ENCODE measurements around the gene DNAH8.

Gene DNAH8

GRCh38 chr6:38974389-38975151 lies 259.5 kb downstream of the DNAH8 start:
- ChIA-PET POLR2A (no interaction called here), CTCF (interaction anchor here (1.3 to 2.8 kb wide), 6 partner anchors 15 to 336 kb away, joined by 3 to 11 read pairs (median 4); no protein-coding TSS in a partner anchor)
- no peak for TF ChIP-seq CTCF (IDR thresholded peaks at IDR 0.05; ENCODE audit: control extremely low read depth, extremely low read depth, low read depth, missing control alignments)
- DNase-seq (ENCODE audit: extremely low spot score), result no peak

GRCh38 chr6:38975621-38976049 lies 260.5 kb downstream of the DNAH8 start:
- DNase-seq (ENCODE audit: extremely low spot score), result no peak
- no peak for TF ChIP-seq CTCF (IDR thresholded peaks at IDR 0.05; ENCODE audit: control extremely low read depth, extremely low read depth, low read depth, missing control alignments)
- ChIA-PET CTCF (interaction anchor here (1.1 to 2.2 kb wide), 5 partner anchors 10 to 334 kb away, joined by 3 to 5 read pairs (median 3); no protein-coding TSS in a partner anchor), POLR2A (no interaction called here)

- ChIA-PET CTCF (interaction anchor here (1.1 to 2.2 kb wide), 4 partner anchors 10 to 334 kb away, joined by 3 to 5 read pairs (median 4); no protein-coding TSS in a partner anchor), POLR2A (no interaction called here)
- TF ChIP-seq CTCF (IDR thresholded peaks at IDR 0.05; ENCODE audit: control extremely low read depth, extremely low read depth, low read depth, missing control alignments), result no peak
- no peak for DNase-seq (ENCODE audit: extremely low spot score)
These were observed 260.9 kb downstream of the DNAH8 start for GRCh38 chr6:38976051-38976450.

GRCh38 chr6:38976801-38977500 lies 261.8 kb downstream of the DNAH8 start:
- no peak for DNase-seq (ENCODE audit: extremely low spot score)
- ChIA-PET CTCF (interaction anchor here (0.8 to 2.2 kb wide), 2 partner anchors 18 to 326 kb away, joined by 3 to 5 read pairs; no protein-coding TSS in a partner anchor), POLR2A (no interaction called here)
- no peak for TF ChIP-seq CTCF (IDR thresholded peaks at IDR 0.05; ENCODE audit: control extremely low read depth, extremely low read depth, low read depth, missing control alignments)

GRCh38 chr6:38978139-38978704 lies 263.1 kb downstream of the DNAH8 start:
- no peak for DNase-seq (ENCODE audit: extremely low spot score)
- no peak for TF ChIP-seq CTCF (IDR thresholded peaks at IDR 0.05; ENCODE audit: control extremely low read depth, extremely low read depth, low read depth, missing control alignments)
- CTCF ChIA-PET, result no interaction called here
- POLR2A ChIA-PET, result no interaction called here

GRCh38 chr6:38982470-38982869 lies 267.4 kb downstream of the DNAH8 start:
- ChIA-PET CTCF (interaction anchor here (1.0 kb wide), 1 partner anchor 21 kb away, joined by 3 read pairs; no protein-coding TSS in a partner anchor), POLR2A (no interaction called here)
- no peak for DNase-seq (ENCODE audit: extremely low spot score)
- no peak for TF ChIP-seq CTCF (IDR thresholded peaks at IDR 0.05; ENCODE audit: control extremely low read depth, extremely low read depth, low read depth, missing control alignments)

Measured in GM10248 (cell line).